OCI-LY7 (cell line): ENCODE data around the gene EHD4. TPM values are rescaled to one million over a fixed set of nuclear protein-coding genes. Genes with fewer than 3 reads are reported as not detected.

ENCODE experiments used
- BruUV-seq: library from RNA; stranded (reverse); fragments of 400-500 nt; replicated peaks from 2 replicates; lab custom pipeline; 2021; lab: Mats Ljungman, UMichigan
- CTCF ChIA-PET: fragments of 300-600 bp; sonication (Branson Sonifier 250); formaldehyde crosslinking; loops from one replicate; lab custom pipeline; 2022; ENCODE audit warnings: antibody characterized with exemption; ENCODE audit not compliant: unreplicated experiment; lab: Charles Lee
- POLR2A ChIA-PET: fragments of 300-600 bp; sonication (Branson Sonifier 250); formaldehyde crosslinking; loops from one replicate; lab custom pipeline; 2022; ENCODE audit warnings: antibody characterized with exemption; lab: Charles Lee
- DNase-seq: peaks from one replicate; pipeline ENCODE4 v3.0.0-alpha.2; 2015; ENCODE audit warnings: low spot score
- H2AFZ ChIP-seq: fragments of 200-600 bp; sonication (generic), shearing (Covaris generic); 2 replicates; pipeline ENCODE4 v1.6.1; 2014; ENCODE audit warnings: mild to moderate bottlenecking, antibody characterized with exemption, low read length, moderate library complexity
- H3K27ac ChIP-seq: fragments of 200-600 bp; sonication (generic); 2 replicates; pipeline ENCODE4 v1.5.1; 2014; ENCODE audit warnings: mixed run types, low read depth, mild to moderate bottlenecking, moderate library complexity, low read length, inconsistent platforms; ENCODE audit not compliant: poor library complexity, severe bottlenecking
- H3K36me3 ChIP-seq: fragments of 200-600 bp; sonication (generic); 2 replicates; pipeline ENCODE4 v1.6.1; 2014; ENCODE audit warnings: mild to moderate bottlenecking, antibody characterized with exemption, low read length, moderate library complexity, mixed read lengths; ENCODE audit not compliant: insufficient read depth
- H3K4me1 ChIP-seq: fragments of 200-600 bp; sonication (generic); 2 replicates; pipeline ENCODE4 v1.5.1; 2014; ENCODE audit warnings: mild to moderate bottlenecking, low read length; ENCODE audit not compliant: insufficient read depth, poor library complexity, severe bottlenecking
- H3K4me2 ChIP-seq: fragments of 200-600 bp; sonication (generic); 2 replicates; pipeline ENCODE4 v1.6.1; 2014; ENCODE audit warnings: mild to moderate bottlenecking, low read length
- H3K4me3 ChIP-seq: fragments of 200-600 bp; sonication (generic); 2 replicates; pipeline ENCODE4 v1.5.1; 2014; ENCODE audit warnings: mild to moderate bottlenecking, low read depth, low read length; ENCODE audit not compliant: poor library complexity, severe bottlenecking
- H3K79me2 ChIP-seq: fragments of 200-600 bp; sonication (generic); 2 replicates; pipeline ENCODE4 v1.6.1; 2016; ENCODE audit warnings: low read depth, mild to moderate bottlenecking, low read length, moderate library complexity, mixed read lengths; ENCODE audit not compliant: insufficient read depth
- H3K9me2 ChIP-seq: fragments of 200-600 bp; sonication (generic); 2 replicates; pipeline ENCODE4 v1.6.1; 2016; ENCODE audit warnings: mild to moderate bottlenecking, low read length, mixed read lengths; ENCODE audit not compliant: insufficient read depth
- H3K9me3 ChIP-seq: fragments of 200-600 bp; sonication (generic); 2 replicates; pipeline ENCODE4 v1.6.1; 2014; ENCODE audit warnings: mild to moderate bottlenecking, mixed run types, low read length, mixed read lengths
- H4K20me1 ChIP-seq: fragments of 200-600 bp; sonication (generic); 2 replicates; pipeline ENCODE4 v1.6.1; 2014; ENCODE audit warnings: mild to moderate bottlenecking, antibody characterized with exemption, low read length, moderate library complexity, mixed read lengths; ENCODE audit not compliant: insufficient read depth
- CTCF ChIP-seq: fragments of 200-600 bp; sonication (generic); conservative IDR thresholded peaks from 2 replicates; pipeline ENCODE4 v1.5.1; 2014; ENCODE audit warnings: mild to moderate bottlenecking, antibody characterized with exemption, low read length, moderate library complexity, mixed read lengths
- EZH2phosphoT487 ChIP-seq: fragments of 200-600 bp; sonication (generic); IDR thresholded peaks from 2 replicates; pipeline ENCODE4 v1.6.1; 2018; ENCODE audit warnings: low read depth, borderline replicate concordance, mild to moderate bottlenecking, mixed run types, antibody characterized with exemption, low read length, moderate library complexity, mixed read lengths
- intact Hi-C: fragments of 100-400 bp; cut with micrococcal nuclease; formaldehyde crosslinking; loops from one replicate; pipeline ENCODE4 v1.10.0; 2022; ENCODE audit not compliant: unreplicated experiment
- total RNA-seq, 2 experiments: library from RNA; depleted of rRNA in 1 of 2; stranded (reverse); fragments of >200 nt in 1 of 2; shearing (Covaris generic) in 1 of 2; gene quantifications; 2 replicates each; pipeline ENCODE4 v1.2.3, GENCODE V29; 2014 to 2022

The EHD4 gene
- total RNA-seq, 2 experiments from 2014 or later = 13.5 to 19.4 TPM

- DNase-seq = no peak
- Histone ChIP-seq H3K4me1 (peaks cover 8% of the 10 kb centered on the region), H3K9me2 (no peaks in the 10 kb centered on the region), H3K79me2 (no peaks in the 10 kb centered on the region), H3K36me3 (no peaks in the 10 kb centered on the region), H3K4me3 (no peak overlapping the region), H3K27ac (no peak overlapping the region), H3K4me2 (no peak overlapping the region), H4K20me1 (no peaks in the 10 kb centered on the region), H2AFZ (no peak overlapping the region), H3K9me3 (no peaks in the 10 kb centered on the region)
- intact Hi-C loops = no loop called here
- no TSS peak for BruUV-seq
- ChIA-PET POLR2A (no interaction called here), CTCF (interaction anchor here (0.8 kb wide), 1 partner anchor 11 kb away, joined by 4 read pairs; no protein-coding TSS in a partner anchor)
- no peak for TF ChIP-seq EZH2phosphoT487
- TF ChIP-seq CTCF = no peak
These were observed 79.5 kb downstream of the EHD4 start for GRCh38 chr15:41892621-41893421.

GRCh38 chr15:41891946-41892345 is 80.4 kb downstream of the EHD4 start:
- no peak overlapping the region for H3K4me2 ChIP-seq
- H3K4me1 ChIP-seq = peaks cover 8% of the 10 kb centered on the region

More at GRCh38 chr15:41891946-41892345, 80.4 kb downstream of the EHD4 start:
- H3K79me2 ChIP-seq = no peaks in the 10 kb centered on the region
- no peaks in the 10 kb centered on the region for H3K9me2 ChIP-seq
- H2AFZ ChIP-seq = no peak overlapping the region
- no peak overlapping the region for H3K4me3 ChIP-seq
- intact Hi-C loops = no loop called here
- ChIA-PET POLR2A (no interaction called here), CTCF (interaction anchor here (0.8 kb wide), 1 partner anchor 12 kb away, joined by 4 read pairs; no protein-coding TSS in a partner anchor)
- DNase-seq = no peak
- no peaks in the 10 kb centered on the region for H4K20me1 ChIP-seq
- no peaks in the 10 kb centered on the region for H3K36me3 ChIP-seq
- BruUV-seq = no TSS peak
- no peak overlapping the region for H3K27ac ChIP-seq
- no peaks in the 10 kb centered on the region for H3K9me3 ChIP-seq
- TF ChIP-seq CTCF = no peak
- no peak for TF ChIP-seq EZH2phosphoT487
